ENCODE results near the gene ROBO2. TPM values are rescaled to one million over a fixed set of nuclear protein-coding genes. Genes with fewer than 3 reads are reported as not detected.
A peak's percentile ranks its signal among the peaks of the same experiment; 100 is the strongest.

ROBO2 gene
- polyA plus RNA-seq, 1 donor from 2014 or later, result 55.5 TPM

GRCh38 chr3:77372018-77372417 is 332.1 kb downstream of the ROBO2 start:
- Histone ChIP-seq H3K27me3 (ENCODE audit: insufficient read depth, low read depth, low read length) (no peaks in the 10 kb centered on the region), H3K27ac (ENCODE audit: low read length) (peak overlapping the region; percentile 61), H4K20me1 (ENCODE audit: insufficient read depth) (no peaks in the 10 kb centered on the region)

GRCh38 chr3:77372634-77373346 is 332.9 kb downstream of the ROBO2 start:
- H4K20me1 ChIP-seq (ENCODE audit: insufficient read depth), result no peaks in the 10 kb centered on the region
- no peak overlapping the region for H2AFZ ChIP-seq (ENCODE audit: low read depth, low read length)
- H3K27me3 ChIP-seq (ENCODE audit: insufficient read depth, low read depth, low read length), result no peaks in the 10 kb centered on the region
- H3K9ac ChIP-seq (ENCODE audit: low read length), result no peak overlapping the region
- peak; percentile 87 for TF ChIP-seq EP300 (conservative IDR thresholded peaks at IDR 0.05; ENCODE audit: poor library complexity, severe bottlenecking)
- no peak for TF ChIP-seq CTCF (IDR thresholded peaks at IDR 0.05; ENCODE audit: poor library complexity, severe bottlenecking)
- no peak for TF ChIP-seq REST (IDR thresholded peaks at IDR 0.05; ENCODE audit: borderline replicate concordance)
- TF ChIP-seq POLR2AphosphoS5 (IDR thresholded peaks at IDR 0.05), result peak; percentile 40
- TF ChIP-seq SMC3 (conservative IDR thresholded peaks at IDR 0.05; ENCODE audit: poor library complexity), result peak; percentile 16
- peak overlapping the region; percentile 12 for H3K4me3 ChIP-seq (ENCODE audit: low read length)
- H3K79me2 ChIP-seq (replicated peaks; ENCODE audit: insufficient read depth, low read length), result no peaks in the 10 kb centered on the region
- no peaks in the 10 kb centered on the region for H3F3A ChIP-seq (ENCODE audit: insufficient read depth, low read length, poor library complexity, severe bottlenecking)
- no peak overlapping the region for H3K4me2 ChIP-seq (ENCODE audit: low read length)
- no peaks in the 10 kb centered on the region for H3K9me3 ChIP-seq (ENCODE audit: low read length)
- H3K36me3 ChIP-seq (ENCODE audit: insufficient read depth, low read length), result no peaks in the 10 kb centered on the region
- no peaks in the 10 kb centered on the region for H3K9me2 ChIP-seq (ENCODE audit: insufficient read depth, low read length)
- H3K27ac ChIP-seq (ENCODE audit: low read length), result peak overlapping the region; percentile 61

More at GRCh38 chr3:77372018-77372417, 332.1 kb downstream of the ROBO2 start:
- no peak overlapping the region for H2AFZ ChIP-seq (ENCODE audit: low read depth, low read length)
- no peak overlapping the region for H3K4me2 ChIP-seq (ENCODE audit: low read length)
- TF ChIP-seq MXI1 (conservative IDR thresholded peaks at IDR 0.05; ENCODE audit: poor library complexity, severe bottlenecking), result no peak
- no peaks in the 10 kb centered on the region for H3F3A ChIP-seq (ENCODE audit: insufficient read depth, low read length, poor library complexity, severe bottlenecking)
- H3K79me2 ChIP-seq (replicated peaks; ENCODE audit: insufficient read depth, low read length), result no peaks in the 10 kb centered on the region
- no peaks in the 10 kb centered on the region for H3K9me3 ChIP-seq (ENCODE audit: low read length)
- H3K9ac ChIP-seq (ENCODE audit: low read length), result no peak overlapping the region
- H3K4me3 ChIP-seq (ENCODE audit: low read length), result peak overlapping the region; percentile 12
- no peaks in the 10 kb centered on the region for H3K36me3 ChIP-seq (ENCODE audit: insufficient read depth, low read length)
- no peaks in the 10 kb centered on the region for H3K9me2 ChIP-seq (ENCODE audit: insufficient read depth, low read length)

- no peaks in the 10 kb centered on the region for H3K9me2 ChIP-seq (ENCODE audit: insufficient read depth, low read length)
- no peak overlapping the region for H2AFZ ChIP-seq (ENCODE audit: low read depth, low read length)
- H3F3A ChIP-seq (ENCODE audit: insufficient read depth, low read length, poor library complexity, severe bottlenecking), result no peaks in the 10 kb centered on the region
Measured at GRCh38 chr3:77373619-77374018, 333.7 kb downstream of the ROBO2 start.

More at GRCh38 chr3:77373619-77374018, 333.7 kb downstream of the ROBO2 start:
- H3K4me3 ChIP-seq (ENCODE audit: low read length), result no peak overlapping the region
- no peak overlapping the region for H3K9ac ChIP-seq (ENCODE audit: low read length)
- no peaks in the 10 kb centered on the region for H3K27me3 ChIP-seq (ENCODE audit: insufficient read depth, low read depth, low read length)
- H3K4me2 ChIP-seq (ENCODE audit: low read length), result no peak overlapping the region
- no peaks in the 10 kb centered on the region for H4K20me1 ChIP-seq (ENCODE audit: insufficient read depth)
- no peaks in the 10 kb centered on the region for H3K36me3 ChIP-seq (ENCODE audit: insufficient read depth, low read length)
- H3K27ac ChIP-seq (ENCODE audit: low read length), result peak overlapping the region; percentile 39
- no peaks in the 10 kb centered on the region for H3K9me3 ChIP-seq (ENCODE audit: low read length)
- no peak for TF ChIP-seq EZH2 (IDR thresholded peaks at IDR 0.05; ENCODE audit: borderline replicate concordance, insufficient read depth, low read length, poor library complexity, severe bottlenecking)
- no peak for TF ChIP-seq POLR2AphosphoS5 (IDR thresholded peaks at IDR 0.05)
- TF ChIP-seq TAF1 (IDR thresholded peaks at IDR 0.05; ENCODE audit: low read depth), result no peak
- no peak for TF ChIP-seq CTCF (IDR thresholded peaks at IDR 0.05; ENCODE audit: poor library complexity, severe bottlenecking)
- TF ChIP-seq RAD21 (conservative IDR thresholded peaks at IDR 0.05), result no peak
- no peak for TF ChIP-seq SMC3 (conservative IDR thresholded peaks at IDR 0.05; ENCODE audit: poor library complexity)
- no peak for TF ChIP-seq REST (IDR thresholded peaks at IDR 0.05; ENCODE audit: borderline replicate concordance)
- no peak for TF ChIP-seq MXI1 (conservative IDR thresholded peaks at IDR 0.05; ENCODE audit: poor library complexity, severe bottlenecking)
- no peak for TF ChIP-seq EP300 (conservative IDR thresholded peaks at IDR 0.05; ENCODE audit: poor library complexity, severe bottlenecking)
- no peaks in the 10 kb centered on the region for H3K79me2 ChIP-seq (replicated peaks; ENCODE audit: insufficient read depth, low read length)
